Panc1 (cell line): ENCODE data around the gene KIF1A.

ENCODE experiments used
- CTCF ChIP-seq: fragments of 450-650 bp; IDR thresholded peaks from 2 replicates; pipeline ENCODE4 v1.5.1; 2017; ENCODE audit warnings: mild to moderate bottlenecking
- POLR2AphosphoS5 ChIP-seq: IDR thresholded peaks from 2 replicates; pipeline ENCODE4 v1.6.1; 2012; ENCODE audit warnings: mild to moderate bottlenecking, low read depth, low read length, moderate library complexity
- REST ChIP-seq, 2 experiments: IDR thresholded peaks; 2 replicates each; pipeline ENCODE4 v1.6.1; 2011 to 2012; ENCODE audit warnings: low read depth in 2 of 2, control low read depth in 1 of 2, low read length in 1 of 2, mild to moderate bottlenecking in 1 of 2, moderate library complexity in 1 of 2; ENCODE audit not compliant: insufficient read depth in 1 of 2

- TF ChIP-seq CTCF (no peak), POLR2AphosphoS5 (no peak), REST (IDR thresholded peaks at IDR 0.05; ENCODE audit: insufficient read depth in 1 of 2, low read depth in 2 of 2, low read length in 1 of 2) (no peak)
These were observed 100.1 kb downstream of the KIF1A start for GRCh38 chr2:240719676-240720545.
